A549 treated with RU486 at 1 μM for 4 hours (cell line): ENCODE results near the gene FAM234B. TPM values are rescaled to one million over a fixed set of nuclear protein-coding genes. Genes with fewer than 3 reads are reported as not detected.

Experiments used
- total RNA-seq: library from RNA; stranded (reverse); fragments of 200-300 nt; extraction: Qiagen RNA extraction; gene quantifications from 5 replicates; pipeline ENCODE4 v1.2.3, GENCODE V29; 2022; ENCODE audit warnings: low read depth

The FAM234B gene
- 2.7 to 4.3 TPM (median 4.1 TPM) in 5 replicates for total RNA-seq

GRCh38 chr12:13044002-13044905 lies at the start of gene FAM234B:
FAM234B (plus strand) TSS chr12:13044381; CDS start chr12:13044404, 23 bp downstream.

GRCh38 chr12:12999959-13000615 lies 44.1 kb upstream of the FAM234B start, which contains the start of gene HEBP1:
HEBP1 (minus strand) TSS chr12:13000265; CDS start chr12:13000114, 151 bp downstream.

GRCh38 chr12:13103391-13104033 lies 59.3 kb downstream of the FAM234B start, which contains the start of gene GSG1:
GSG1 (minus strand) TSS chr12:13103667; CDS start chr12:13103512, 155 bp downstream.

Other genes with a start within 250 kb of the FAM234B start
- gene DDX47, start 231.0 kb upstream of the FAM234B start, total RNA-seq, result 79.4 to 111 TPM (median 89.0 TPM) in 5 replicates
- gene GPRC5A, start 152.8 kb upstream of the FAM234B start, total RNA-seq, result 250 to 405 TPM (median 359 TPM) in 5 replicates
- gene GPRC5D, start 92.2 kb upstream of the FAM234B start, total RNA-seq, result not detected in 5 replicates
- 51.6 to 66.0 TPM (median 54.1 TPM) in 5 replicates for gene HEBP1, start 44.1 kb upstream of the FAM234B start, total RNA-seq
- 0.15 to 0.28 TPM (median 0.27 TPM) in 5 replicates for gene GSG1, start 59.3 kb downstream of the FAM234B start, total RNA-seq
- 88.1 to 104 TPM (median 93.2 TPM) in 5 replicates for gene EMP1, start 152.3 kb downstream of the FAM234B start, total RNA-seq